NB4 (cell line): Measurements from ENCODE around the gene RPAP2.

Experiments
- POLR2A ChIP-seq: IDR thresholded peaks from 2 replicates; pipeline ENCODE4 v1.6.1; 2011; ENCODE audit warnings: mild to moderate bottlenecking; ENCODE audit not compliant: insufficient read length; ENCODE audit errors: extremely low read depth
- TF ChIP-seq, protein P1 (sequence below): IDR thresholded peaks from one replicate; pipeline ENCODE4 v1.5.1; 2012; ENCODE audit warnings: low read depth, low read length
- TF ChIP-seq, protein P2 (sequence below): IDR thresholded peaks from 2 replicates; pipeline ENCODE4 v1.6.1; 2011; ENCODE audit warnings: low read depth, low read length

DNA sequence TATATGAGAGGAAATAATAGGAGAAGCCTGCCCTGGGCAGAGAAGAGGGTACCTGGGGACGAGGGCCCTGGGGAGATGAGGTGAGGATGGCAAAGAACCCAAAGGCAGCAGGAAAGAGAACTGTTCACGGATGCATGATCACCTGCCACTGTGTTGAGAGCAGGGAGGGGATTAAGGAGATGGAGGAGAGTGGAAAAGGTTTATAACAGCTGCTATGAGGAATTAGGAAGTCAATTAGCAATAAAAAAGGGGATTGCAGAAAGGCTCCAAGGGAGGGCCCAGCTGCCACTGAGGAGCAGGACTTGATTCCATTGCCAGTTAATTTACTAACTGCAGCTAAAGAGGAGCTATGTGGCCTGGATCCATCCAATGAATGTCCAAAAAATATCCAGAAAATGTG is 126.8 kb downstream of the RPAP2 start:
- TF ChIP-seq, protein P1, sequence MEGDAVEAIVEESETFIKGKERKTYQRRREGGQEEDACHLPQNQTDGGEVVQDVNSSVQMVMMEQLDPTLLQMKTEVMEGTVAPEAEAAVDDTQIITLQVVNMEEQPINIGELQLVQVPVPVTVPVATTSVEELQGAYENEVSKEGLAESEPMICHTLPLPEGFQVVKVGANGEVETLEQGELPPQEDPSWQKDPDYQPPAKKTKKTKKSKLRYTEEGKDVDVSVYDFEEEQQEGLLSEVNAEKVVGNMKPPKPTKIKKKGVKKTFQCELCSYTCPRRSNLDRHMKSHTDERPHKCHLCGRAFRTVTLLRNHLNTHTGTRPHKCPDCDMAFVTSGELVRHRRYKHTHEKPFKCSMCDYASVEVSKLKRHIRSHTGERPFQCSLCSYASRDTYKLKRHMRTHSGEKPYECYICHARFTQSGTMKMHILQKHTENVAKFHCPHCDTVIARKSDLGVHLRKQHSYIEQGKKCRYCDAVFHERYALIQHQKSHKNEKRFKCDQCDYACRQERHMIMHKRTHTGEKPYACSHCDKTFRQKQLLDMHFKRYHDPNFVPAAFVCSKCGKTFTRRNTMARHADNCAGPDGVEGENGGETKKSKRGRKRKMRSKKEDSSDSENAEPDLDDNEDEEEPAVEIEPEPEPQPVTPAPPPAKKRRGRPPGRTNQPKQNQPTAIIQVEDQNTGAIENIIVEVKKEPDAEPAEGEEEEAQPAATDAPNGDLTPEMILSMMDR = no peak
- TF ChIP-seq POLR2A = no peak
- TF ChIP-seq, protein P2, sequence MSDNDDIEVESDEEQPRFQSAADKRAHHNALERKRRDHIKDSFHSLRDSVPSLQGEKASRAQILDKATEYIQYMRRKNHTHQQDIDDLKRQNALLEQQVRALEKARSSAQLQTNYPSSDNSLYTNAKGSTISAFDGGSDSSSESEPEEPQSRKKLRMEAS = no peak
